Prostate gland (tissue), 2 donors: ENCODE measurements around the gene DUSP12. TPM values are rescaled to one million over a fixed set of nuclear protein-coding genes. Genes with fewer than 3 reads are reported as not detected.

Experiments used
- DNase-seq: peaks from one replicate; pipeline ENCODE4 v3.0.0-alpha.2; 2019; ENCODE audit warnings: low spot score
- H3K27ac ChIP-seq, 2 donors: fragments of 200-600 bp; sonication (generic); 2 replicates each; pipeline ENCODE4 v1.5.1; 2017 to 2019
- H3K27me3 ChIP-seq: fragments of 200-600 bp; sonication (generic); replicated peaks from 2 replicates; pipeline ENCODE4 v1.5.1; 2019; ENCODE audit not compliant: insufficient read depth
- H3K36me3 ChIP-seq, 2 donors: fragments of 200-600 bp; sonication (generic); 1 replicate in 1 of 2; 2 replicates in 1 of 2; pipeline versions ENCODE4 v1.5.1 to v1.8.1; 2017 to 2019
- H3K4me1 ChIP-seq: fragments of 200-600 bp; sonication (generic); replicated peaks from 2 replicates; pipeline ENCODE4 v1.5.1; 2019
- H3K4me3 ChIP-seq, 2 donors: fragments of 200-600 bp; sonication (generic); 2 replicates each; pipeline ENCODE4 v1.5.1; 2017 to 2019
- H3K9me3 ChIP-seq: fragments of 200-600 bp; sonication (generic); 2 replicates; pipeline ENCODE4 v1.5.1; 2017
- POLR2A ChIP-seq: fragments of 450-650 bp; IDR thresholded peaks from one replicate; pipeline ENCODE4 v1.6.1; 2016; ENCODE audit warnings: antibody characterized with exemption, mild to moderate bottlenecking
- POLR2AphosphoS5 ChIP-seq: sonication (generic); formaldehyde crosslinking; IDR thresholded peaks from one replicate; pipeline ENCODE4 v1.6.1; 2017; ENCODE audit warnings: antibody characterized with exemption
- WGBS: methylation state at CpG from one replicate; pipeline ENCODE4 v1.1.5; 2018; 5-methylcytosine and 5-hydroxymethylcytosine counted together
- intact Hi-C: fragments of 100-400 bp; cut with DNase I; formaldehyde crosslinking; loops from one replicate; pipeline ENCODE4 v1.14.2; 2022
- total RNA-seq, 2 donors: library from RNA; depleted of rRNA; stranded (reverse); fragments of >200 nt; gene quantifications; one replicate each; pipeline ENCODE4 v1.1.0, GENCODE V29; 2016
- TF ChIP-seq, protein P1 (sequence below), 4 experiments: fragments of 200-600 bp in 2 of 4; fragments of 450-650 bp in 2 of 4; sonication (generic) in 2 of 4; IDR thresholded peaks; 1 replicate in 3 of 4; 2 replicates in 1 of 4; pipeline ENCODE4 v1.5.1; 2016 to 2019; ENCODE audit warnings: antibody characterized with exemption in 4 of 4, mild to moderate bottlenecking in 2 of 4, moderate library complexity in 2 of 4

DUSP12 gene, protein sequence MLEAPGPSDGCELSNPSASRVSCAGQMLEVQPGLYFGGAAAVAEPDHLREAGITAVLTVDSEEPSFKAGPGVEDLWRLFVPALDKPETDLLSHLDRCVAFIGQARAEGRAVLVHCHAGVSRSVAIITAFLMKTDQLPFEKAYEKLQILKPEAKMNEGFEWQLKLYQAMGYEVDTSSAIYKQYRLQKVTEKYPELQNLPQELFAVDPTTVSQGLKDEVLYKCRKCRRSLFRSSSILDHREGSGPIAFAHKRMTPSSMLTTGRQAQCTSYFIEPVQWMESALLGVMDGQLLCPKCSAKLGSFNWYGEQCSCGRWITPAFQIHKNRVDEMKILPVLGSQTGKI
- 10 to 100 TPM; 34.4 to 35.6 TPM for total RNA-seq

DNA sequence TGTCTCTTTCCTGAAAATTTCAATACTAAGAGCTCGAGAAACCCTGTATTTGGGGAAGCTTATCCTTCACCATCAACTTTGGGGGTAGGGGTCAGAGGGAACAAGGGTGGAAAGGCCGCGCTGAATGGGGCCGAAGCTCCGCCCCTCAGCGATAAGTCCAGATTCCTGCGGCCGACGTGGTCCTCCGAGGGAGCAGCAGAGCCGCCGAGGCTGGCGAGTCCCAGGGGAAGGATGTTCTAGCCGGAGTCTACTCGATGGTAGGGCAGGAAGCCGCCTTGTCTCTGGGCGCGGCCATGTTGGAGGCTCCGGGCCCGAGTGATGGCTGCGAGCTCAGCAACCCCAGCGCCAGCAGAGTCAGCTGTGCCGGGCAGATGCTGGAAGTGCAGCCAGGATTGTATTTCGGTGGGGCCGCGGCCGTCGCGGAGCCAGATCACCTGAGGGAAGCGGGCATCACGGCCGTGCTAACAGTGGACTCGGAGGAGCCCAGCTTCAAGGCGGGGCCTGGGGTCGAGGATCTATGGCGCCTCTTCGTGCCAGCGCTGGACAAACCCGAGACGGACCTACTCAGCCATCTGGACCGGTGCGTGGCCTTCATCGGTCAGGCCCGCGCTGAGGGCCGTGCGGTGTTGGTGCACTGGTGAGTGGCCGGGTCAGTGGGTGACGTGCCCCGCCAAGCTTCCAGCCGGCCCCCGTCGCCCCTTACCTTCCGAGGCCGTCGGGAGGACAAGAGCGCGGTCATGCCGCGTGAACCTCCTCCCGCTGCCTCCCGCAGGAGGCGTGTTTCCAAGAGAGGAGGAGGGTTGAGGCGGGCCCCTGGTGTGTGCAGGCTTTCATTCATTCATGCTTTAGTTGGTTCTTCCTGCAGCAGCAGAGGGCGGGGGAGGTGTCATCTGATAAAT lies at the start of gene DUSP12:
TSS of gene DUSP12 (plus strand) at position 278 of the 899 bp plus-strand sequence. CDS start at position 294, 16 bp downstream.
- intact Hi-C loops, result no loop called here
- WGBS, result under 1% methylated on average over 61 of the region's 65 CpGs

DNA sequence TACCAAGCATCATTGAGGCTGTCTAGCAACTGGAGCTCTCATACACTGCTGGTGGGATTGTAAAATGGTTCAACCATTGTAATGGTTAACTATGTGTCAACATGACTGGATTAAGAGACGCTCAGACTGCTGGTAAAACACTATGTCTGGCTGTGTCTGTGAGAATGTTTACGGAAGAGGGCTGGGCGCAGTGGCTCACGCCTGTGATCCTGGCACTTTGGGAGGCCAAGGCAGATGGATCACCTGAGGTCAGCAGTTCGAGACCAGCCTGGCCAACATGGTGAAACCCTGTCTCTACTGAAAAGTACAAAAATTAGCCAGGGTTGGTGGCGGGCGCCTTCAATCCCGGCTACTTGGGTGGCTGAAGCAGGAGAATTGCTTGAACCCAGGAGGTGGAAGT lies 47.3 kb upstream of the DUSP12 start:
- 60% methylated on average over 8 of the region's 8 CpGs for WGBS
- TF ChIP-seq POLR2A, result no peak
- TF ChIP-seq, protein P1, sequence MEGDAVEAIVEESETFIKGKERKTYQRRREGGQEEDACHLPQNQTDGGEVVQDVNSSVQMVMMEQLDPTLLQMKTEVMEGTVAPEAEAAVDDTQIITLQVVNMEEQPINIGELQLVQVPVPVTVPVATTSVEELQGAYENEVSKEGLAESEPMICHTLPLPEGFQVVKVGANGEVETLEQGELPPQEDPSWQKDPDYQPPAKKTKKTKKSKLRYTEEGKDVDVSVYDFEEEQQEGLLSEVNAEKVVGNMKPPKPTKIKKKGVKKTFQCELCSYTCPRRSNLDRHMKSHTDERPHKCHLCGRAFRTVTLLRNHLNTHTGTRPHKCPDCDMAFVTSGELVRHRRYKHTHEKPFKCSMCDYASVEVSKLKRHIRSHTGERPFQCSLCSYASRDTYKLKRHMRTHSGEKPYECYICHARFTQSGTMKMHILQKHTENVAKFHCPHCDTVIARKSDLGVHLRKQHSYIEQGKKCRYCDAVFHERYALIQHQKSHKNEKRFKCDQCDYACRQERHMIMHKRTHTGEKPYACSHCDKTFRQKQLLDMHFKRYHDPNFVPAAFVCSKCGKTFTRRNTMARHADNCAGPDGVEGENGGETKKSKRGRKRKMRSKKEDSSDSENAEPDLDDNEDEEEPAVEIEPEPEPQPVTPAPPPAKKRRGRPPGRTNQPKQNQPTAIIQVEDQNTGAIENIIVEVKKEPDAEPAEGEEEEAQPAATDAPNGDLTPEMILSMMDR (IDR thresholded peaks at IDR 0.05), result no peak
- no peak for TF ChIP-seq POLR2AphosphoS5
- intact Hi-C loops, result no loop called here
- Histone ChIP-seq H3K27ac (no peak overlapping the region), H3K27me3 (no peaks in the 10 kb centered on the region), H3K4me1 (no peaks in the 10 kb centered on the region), H3K4me3 (no peak overlapping the region), H3K9me3 (no peaks in the 10 kb centered on the region), H3K36me3 (no peaks in the 10 kb centered on the region)
- no peak for DNase-seq

More for the DNA sequence above, at the start of gene DUSP12:
- TF ChIP-seq POLR2AphosphoS5, result peak; percentile 87
- peak; percentile 33 for TF ChIP-seq POLR2A
- TF ChIP-seq, protein P1 (IDR thresholded peaks at IDR 0.05), result peak in 1 of 4 experiments; percentile 4
- DNase-seq, result peak; percentile 87
- Histone ChIP-seq H3K36me3 (peaks cover 0 to 3% of the 10 kb centered on the region in 2 donors), H3K4me1 (no peaks in the 10 kb centered on the region), H3K27ac (peak within 1 kb of the TSS; percentile 81 to 85), H3K27me3 (no peaks in the 10 kb centered on the region), H3K4me3 (peak within 1 kb of the TSS; percentile 67 to 72), H3K9me3 (no peaks in the 10 kb centered on the region)

DNA sequence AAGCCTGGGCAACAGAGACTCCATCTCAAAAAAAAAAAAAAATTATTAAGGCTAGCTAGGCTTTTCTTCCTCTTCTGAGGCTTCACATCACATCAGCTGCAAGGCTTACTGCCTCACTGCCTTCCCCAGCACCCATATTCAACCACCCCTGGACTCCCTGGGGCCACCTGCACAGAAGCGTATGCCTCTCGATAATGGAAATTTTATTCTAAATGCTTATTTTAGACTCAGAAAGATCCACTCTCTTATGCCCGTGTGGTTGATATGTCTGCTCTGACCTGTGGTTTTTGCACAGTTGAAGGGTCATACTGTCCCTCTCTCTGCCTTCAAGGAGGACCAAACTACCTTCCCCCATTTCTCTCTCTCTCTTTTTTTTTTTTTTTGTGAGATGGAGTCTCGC lies 44.0 kb upstream of the DUSP12 start:
- Histone ChIP-seq H3K27ac (no peak overlapping the region), H3K4me1 (no peaks in the 10 kb centered on the region), H3K9me3 (no peaks in the 10 kb centered on the region), H3K27me3 (no peaks in the 10 kb centered on the region), H3K36me3 (no peaks in the 10 kb centered on the region), H3K4me3 (no peak overlapping the region)
- WGBS, result 84% methylated on average over 4 of the region's 4 CpGs
- intact Hi-C loops, result no loop called here
- TF ChIP-seq POLR2A, result no peak
- TF ChIP-seq, protein P1 (IDR thresholded peaks at IDR 0.05), result no peak
- DNase-seq, result no peak

DNA sequence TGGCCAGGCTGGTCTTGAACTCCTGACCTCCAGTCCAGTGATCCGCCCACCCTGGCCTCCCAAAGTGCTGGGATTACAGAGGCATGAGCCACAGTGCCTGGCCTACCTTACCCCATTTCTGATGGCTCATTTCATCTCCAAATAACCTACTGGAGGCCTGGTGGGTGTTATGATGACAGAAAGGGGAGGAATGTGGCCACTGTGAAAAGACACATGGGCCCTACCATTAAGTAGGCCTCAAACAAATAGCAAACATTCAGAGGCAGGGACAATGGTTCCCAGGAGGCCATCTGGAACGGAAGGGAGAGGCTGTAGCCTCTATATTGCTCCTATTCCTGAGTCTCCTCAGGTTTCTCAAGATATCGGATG lies 43.5 kb upstream of the DUSP12 start:
- no peaks in the 10 kb centered on the region for H3K9me3 ChIP-seq
- no peak overlapping the region for H3K27ac ChIP-seq
- no peaks in the 10 kb centered on the region for H3K36me3 ChIP-seq
- intact Hi-C loops, result no loop called here
- H3K4me1 ChIP-seq, result no peaks in the 10 kb centered on the region
- DNase-seq, result no peak
- TF ChIP-seq POLR2A (no peak), POLR2AphosphoS5 (no peak)
- TF ChIP-seq, protein P1 (IDR thresholded peaks at IDR 0.05), result no peak
- H3K4me3 ChIP-seq, result no peak overlapping the region
- no peaks in the 10 kb centered on the region for H3K27me3 ChIP-seq
- 81% methylated on average over 3 of the region's 3 CpGs for WGBS
